ENCODE data around the gene NEK7. TPM values are rescaled to one million over a fixed set of nuclear protein-coding genes. Genes with fewer than 3 reads are reported as not detected.

Gene NEK7
- total and polyA plus RNA-seq, 2 of the 8 experiments (the other 6 are each of a cell fraction or from before 2014, with no cell fraction given): 5.1 to 10.0 TPM

- Histone ChIP-seq H2BK120ac (replicated peaks; ENCODE audit: low read depth, low read length) (no peak overlapping the region), H3K79me2 (ENCODE audit: control insufficient read depth in 1 of 2, insufficient read depth in 2 of 2, low read length in 2 of 2) (no peaks in the 10 kb centered on the region), H4K5ac (ENCODE audit: insufficient read length, low read depth, low read length) (no peak overlapping the region), H3K56ac (replicated peaks; ENCODE audit: insufficient read length, low read depth, low read length) (no peak overlapping the region), H3K9ac (replicated peaks in 1 of 4; ENCODE audit: extremely low read depth in 1 of 4, low read depth in 3 of 4, low read length in 3 of 4) (no peak overlapping the region), H3K4me1 (replicated peaks in 1 of 4; ENCODE audit: control insufficient read depth in 3 of 4, insufficient read depth in 4 of 4, low read length in 3 of 4) (no peaks in the 10 kb centered on the region), H4K8ac (ENCODE audit: extremely low read depth, insufficient read depth, low read length) (no peak overlapping the region), H3K4me3 (ENCODE audit: extremely low read depth in 1 of 4, insufficient read depth in 2 of 4, low read depth in 3 of 4, low read length in 4 of 4) (no peak overlapping the region), H2BK5ac (ENCODE audit: low read depth, low read length) (no peak overlapping the region), H3K14ac (ENCODE audit: insufficient read length) (no peak overlapping the region), H3K9me3 (ENCODE audit: insufficient read depth in 2 of 2, low read depth in 1 of 2, low read length in 1 of 2) (no peaks in the 10 kb centered on the region), H2AK5ac (ENCODE audit: low read depth, low read length) (no peak overlapping the region), H2BK12ac (ENCODE audit: low read depth, low read length) (no peak overlapping the region), H3K18ac (ENCODE audit: extremely low read depth, low read length) (no peak overlapping the region), H4K20me1 (replicated peaks in 1 of 2; ENCODE audit: control insufficient read depth in 1 of 2, insufficient read depth in 2 of 2, low read length in 2 of 2) (no peaks in the 10 kb centered on the region), H2BK20ac (ENCODE audit: low read length) (no peak overlapping the region), H3K4me2 (ENCODE audit: insufficient read depth in 1 of 2, low read depth in 2 of 2, low read length in 2 of 2) (no peak overlapping the region), H3K23ac (ENCODE audit: insufficient read length) (no peak overlapping the region), H3K79me1 (ENCODE audit: low read depth, low read length) (no peaks in the 10 kb centered on the region), H3K27me3 (replicated peaks in 1 of 4; ENCODE audit: control insufficient read depth in 3 of 4, extremely low read depth in 1 of 4, insufficient read depth in 3 of 4, low read length in 3 of 4) (no peaks in the 10 kb centered on the region), H2AFZ (ENCODE audit: low read length) (no peak overlapping the region), H3K36me3 (ENCODE audit: control insufficient read depth in 2 of 4, insufficient read depth in 4 of 4, low read length in 3 of 4) (no peaks in the 10 kb centered on the region), H2BK15ac (ENCODE audit: low read length) (no peak overlapping the region), H3K4ac (replicated peaks; ENCODE audit: insufficient read length, low read depth, low read length) (no peak overlapping the region), H4K91ac (replicated peaks; ENCODE audit: insufficient read length, low read length) (no peak overlapping the region), H3K23me2 (ENCODE audit: low read depth, low read length) (no peaks in the 10 kb centered on the region), H3K27ac (ENCODE audit: low read depth, low read length) (no peak overlapping the region)
- POLR2A ChIA-PET (ENCODE audit: partially characterized antibody): no interaction called here
- DNase-seq (ENCODE audit: low read depth in 1 of 2, low spot score in 2 of 2): no peak
- CTCF ChIA-PET (ENCODE audit: partially characterized antibody): no interaction called here
- WGBS, 2 experiments (ENCODE audit: extremely low coverage in 1 of 2, insufficient coverage in 1 of 2, insufficient read length in 1 of 2, insufficient replicate concordance in 2 of 2, low coverage in 1 of 2, low lambda C conversion rate in 2 of 2, missing lambda C conversion rate in 1 of 2): 81% methylated on average over 6 of the region's 6 CpGs; no CpG with 5 or more reads in 1 of the 2 experiments
- TF ChIP-seq FOSL1 (IDR thresholded peaks at IDR 0.05; ENCODE audit: insufficient read depth, low read depth, low read length): no peak
- TF ChIP-seq RNF2 (IDR thresholded peaks at IDR 0.05; ENCODE audit: borderline replicate concordance, low read depth, low read length, missing control alignments, poor library complexity, severe bottlenecking): no peak
- TF ChIP-seq NRF1 (IDR thresholded peaks at IDR 0.05; ENCODE audit: low read depth, low read length): no peak
- TF ChIP-seq SIX5 (IDR thresholded peaks at IDR 0.05; ENCODE audit: low read depth, low read length): no peak
- FAIRE-seq: no peak
These were observed 126.4 kb downstream of the NEK7 start for GRCh38 chr1:198283222-198283621.

Data from H1 (cell line).